CD4-positive, CD25-positive, alpha-beta regulatory T cell (primary cell): ENCODE measurements around the gene PILRA. TPM values are rescaled to one million over a fixed set of nuclear protein-coding genes. Genes with fewer than 3 reads are reported as not detected.
"Not testable (repeated sequence)": the region's sequence is repeated elsewhere in the genome, so short reads cannot be mapped to it uniquely, and the experiment has no call there.

Source experiments
- ATAC-seq, 2 donors: fragments of 150-1000 bp; cut with Tn5 transposase; one replicate each; pipeline ENCODE4 v1.10.0; 2021; ENCODE audit warnings: low read depth in 2 of 2, moderate number of reproducible peaks in 2 of 2, moderate library complexity in 1 of 2
- DNase-seq, 3 donors: peaks; one replicate each; pipeline versions ENCODE4 v3.0.0 to v3.0.0-alpha.2; 2012 to 2022; ENCODE audit warnings: mixed read lengths in 1 of 3
- H3K27ac ChIP-seq: one replicate; pipeline ENCODE4 v1.7.0; 2013; ENCODE audit warnings: mild to moderate bottlenecking, low read length; ENCODE audit not compliant: insufficient read depth, poor library complexity, severe bottlenecking
- H3K27me3 ChIP-seq: one replicate; pipeline ENCODE4 v1.7.0; 2013; ENCODE audit warnings: low read length; ENCODE audit not compliant: control insufficient read depth, insufficient read depth
- H3K36me3 ChIP-seq: one replicate; pipeline ENCODE4 v1.7.0; 2013; ENCODE audit warnings: mild to moderate bottlenecking, low read length, moderate library complexity; ENCODE audit not compliant: control insufficient read depth, insufficient read depth
- H3K4me1 ChIP-seq: 2 replicates; pipeline ENCODE4 v1.7.0; 2013; ENCODE audit warnings: mild to moderate bottlenecking, low read length; ENCODE audit not compliant: insufficient read depth, control insufficient read depth, poor library complexity, severe bottlenecking
- H3K4me3 ChIP-seq: one replicate; pipeline ENCODE4 v1.7.0; 2013; ENCODE audit warnings: low read depth, mild to moderate bottlenecking, low read length, moderate library complexity
- H3K9me3 ChIP-seq, 2 experiments: 1 replicate in 1 of 2; 2 replicates in 1 of 2; pipeline ENCODE4 v1.7.0; 2013; ENCODE audit warnings: low read length in 2 of 2, mild to moderate bottlenecking in 1 of 2, moderate library complexity in 1 of 2; ENCODE audit not compliant: control insufficient read depth in 2 of 2
- H3K27ac Mint-ChIP-seq, 3 donors: one replicate each; pipeline ENCODE4 v1.8.0; 2020 to 2022; ENCODE audit warnings: mild to moderate bottlenecking in 3 of 3, mixed read lengths in 3 of 3, moderate library complexity in 2 of 3
- H3K27me3 Mint-ChIP-seq: one replicate; pipeline ENCODE4 v1.8.0; 2022; ENCODE audit warnings: mild to moderate bottlenecking, mixed read lengths
- H3K36me3 Mint-ChIP-seq: one replicate; pipeline ENCODE4 v1.8.0; 2020; ENCODE audit warnings: mixed read lengths
- H3K4me1 Mint-ChIP-seq, 4 donors: one replicate each; pipeline ENCODE4 v1.8.0; 2020 to 2022; ENCODE audit warnings: mixed read lengths in 4 of 4, mild to moderate bottlenecking in 1 of 4
- H3K4me3 Mint-ChIP-seq, 4 donors: one replicate each; pipeline ENCODE4 v1.8.0; 2020 to 2022; ENCODE audit warnings: mild to moderate bottlenecking in 4 of 4, mixed read lengths in 4 of 4, moderate library complexity in 3 of 4
- H3K9me3 Mint-ChIP-seq, 7 donors: one replicate each; pipeline ENCODE4 v1.8.0; 2020 to 2022; ENCODE audit warnings: mixed read lengths in 7 of 7, mild to moderate bottlenecking in 3 of 7, moderate library complexity in 2 of 7
- polyA plus RNA-seq, 4 donors: library from polyadenylated mRNA; unstranded; fragments of 300-500 nt; fragmentation: Illumina TruSeq; gene quantifications; one replicate each; pipeline ENCODE4 v1.2.3, GENCODE V29; 2021
- total RNA-seq: library from RNA; stranded (reverse); gene quantifications from one replicate; pipeline ENCODE4 v1.2.3, GENCODE V29; 2022

PILRA gene
- total and polyA plus RNA-seq, 5 donors from 2014 or later: 0.17 to 13.2 (median 0.39) TPM; not detected in 2

- not testable (repeated sequence) for H3K9me3 Mint-ChIP-seq, DNase-seq, H3K4me3 Mint-ChIP-seq, H3K27ac Mint-ChIP-seq, H3K27me3 Mint-ChIP-seq, H3K27ac ChIP-seq, H3K4me3 ChIP-seq, ATAC-seq, H3K27me3 ChIP-seq, H3K9me3 ChIP-seq, H3K36me3 ChIP-seq
- Mint-ChIP-seq H3K4me1 (peaks cover 0 to 26% (median 16%) of the 10 kb centered on the region in 4 donors), H3K36me3 (peaks cover 11% of the 10 kb centered on the region)
- peaks cover 28% of the 10 kb centered on the region for H3K4me1 ChIP-seq
Observed at GRCh38 chr7:100438731-100439130, 65.4 kb downstream of the PILRA start.

- H3K9me3 Mint-ChIP-seq, H3K9me3 ChIP-seq, H3K36me3 ChIP-seq, H3K4me3 Mint-ChIP-seq, H3K36me3 Mint-ChIP-seq, H3K27me3 Mint-ChIP-seq, DNase-seq, H3K27ac ChIP-seq, H3K27ac Mint-ChIP-seq, ATAC-seq, H3K27me3 ChIP-seq, H3K4me3 ChIP-seq: not testable (repeated sequence)
- peaks cover 0 to 21% (median 12%) of the 10 kb centered on the region in 4 donors for H3K4me1 Mint-ChIP-seq
- H3K4me1 ChIP-seq: peaks cover 23% of the 10 kb centered on the region
Observed at GRCh38 chr7:100439244-100439643, 66.0 kb downstream of the PILRA start.

- DNase-seq (no peak), ATAC-seq (no peak)
- no peaks in the 10 kb centered on the region for H3K27me3 ChIP-seq
- Mint-ChIP-seq H3K27ac (peak overlapping the region in 1 of 3 donors; percentile 26), H3K4me1 (peaks cover 0 to 16% (median 4%) of the 10 kb centered on the region in 4 donors), H3K27me3 (no peaks in the 10 kb centered on the region), H3K4me3 (peak overlapping the region in 1 of 4 donors; percentile 15), H3K36me3 (no peaks in the 10 kb centered on the region), H3K9me3 (no peaks in the 10 kb centered on the region)
- no peaks in the 10 kb centered on the region for H3K36me3 ChIP-seq
- no peaks in the 10 kb centered on the region for H3K9me3 ChIP-seq
- peaks cover 3% of the 10 kb centered on the region for H3K4me1 ChIP-seq
- H3K27ac ChIP-seq: no peak overlapping the region
- H3K4me3 ChIP-seq: no peak overlapping the region
Observed at GRCh38 chr7:100441641-100442535, 68.6 kb downstream of the PILRA start.

- no peak for DNase-seq
Observed at GRCh38 chr7:100443096-100443840, 70.0 kb downstream of the PILRA start.

GRCh38 chr7:100444311-100445278 is 71.3 kb downstream of the PILRA start:
- peaks cover 0 to 16% (median 3%) of the 10 kb centered on the region in 4 donors for H3K4me1 Mint-ChIP-seq
- no peaks in the 10 kb centered on the region for H3K9me3 Mint-ChIP-seq
- no peak overlapping the region for H3K4me3 Mint-ChIP-seq
- Histone ChIP-seq H3K9me3 (no peaks in the 10 kb centered on the region), H3K27ac (no peak overlapping the region), H3K4me1 (no peaks in the 10 kb centered on the region), H3K36me3 (no peaks in the 10 kb centered on the region), H3K27me3 (no peaks in the 10 kb centered on the region), H3K4me3 (no peak overlapping the region)
- H3K27me3 Mint-ChIP-seq: no peaks in the 10 kb centered on the region
- ATAC-seq (peak; percentile 38 to 41), DNase-seq (peak in 1 of 3 donors; percentile 64)
- H3K27ac Mint-ChIP-seq: peak overlapping the region in 2 of 3 donors; percentile 23 to 86
- no peaks in the 10 kb centered on the region for H3K36me3 Mint-ChIP-seq

More at GRCh38 chr7:100443096-100443840, 70.0 kb downstream of the PILRA start:
- ATAC-seq: no peak
- Mint-ChIP-seq H3K4me3 (no peak overlapping the region), H3K4me1 (peaks cover 0 to 16% (median 3%) of the 10 kb centered on the region in 4 donors), H3K27me3 (no peaks in the 10 kb centered on the region), H3K9me3 (no peaks in the 10 kb centered on the region), H3K36me3 (no peaks in the 10 kb centered on the region), H3K27ac (peak overlapping the region in 2 of 3 donors; percentile 36 to 79)
- Histone ChIP-seq H3K27me3 (no peaks in the 10 kb centered on the region), H3K4me1 (no peaks in the 10 kb centered on the region), H3K9me3 (no peaks in the 10 kb centered on the region), H3K36me3 (no peaks in the 10 kb centered on the region), H3K27ac (no peak overlapping the region), H3K4me3 (no peak overlapping the region)

GRCh38 chr7:100446040-100446439 is 72.8 kb downstream of the PILRA start:
- no peaks in the 10 kb centered on the region for H3K9me3 ChIP-seq
- H3K27ac ChIP-seq: no peak overlapping the region
- H3K4me1 ChIP-seq: peaks cover 7% of the 10 kb centered on the region
- no peak overlapping the region for H3K4me3 Mint-ChIP-seq
- no peaks in the 10 kb centered on the region for H3K36me3 ChIP-seq
- ATAC-seq (no peak), DNase-seq (no peak)
- H3K27me3 ChIP-seq: no peaks in the 10 kb centered on the region
- H3K36me3 Mint-ChIP-seq: no peaks in the 10 kb centered on the region
- no peaks in the 10 kb centered on the region for H3K27me3 Mint-ChIP-seq
- peak overlapping the region in 1 of 3 donors; percentile 67 for H3K27ac Mint-ChIP-seq
- H3K9me3 Mint-ChIP-seq: no peaks in the 10 kb centered on the region
- no peak overlapping the region for H3K4me3 ChIP-seq
- H3K4me1 Mint-ChIP-seq: peaks cover 0 to 23% (median 5%) of the 10 kb centered on the region in 4 donors

- not testable (repeated sequence) for H3K9me3 ChIP-seq, H3K9me3 Mint-ChIP-seq, H3K27ac ChIP-seq, H3K27me3 Mint-ChIP-seq, H3K4me1 ChIP-seq, H3K27ac Mint-ChIP-seq, DNase-seq, H3K4me3 Mint-ChIP-seq, H3K27me3 ChIP-seq, H3K36me3 Mint-ChIP-seq, H3K36me3 ChIP-seq, H3K4me3 ChIP-seq, ATAC-seq
- H3K4me1 Mint-ChIP-seq: peaks cover 0 to 23% (median 5%) of the 10 kb centered on the region in 4 donors
Observed at GRCh38 chr7:100447363-100447762, 74.1 kb downstream of the PILRA start.
